Tibial artery (tissue), 4 donors: ENCODE data around the gene ASB7.

ENCODE experiments used
- DNase-seq, 2 donors: peaks; one replicate each; pipeline ENCODE4 v3.0.0-alpha.2; 2019
- H3K27ac ChIP-seq, 2 donors: fragments of 200-600 bp; sonication (generic) in 1 of 2; 1 replicate in 1 of 2; 2 replicates in 1 of 2; pipeline ENCODE4 v1.5.1; 2018 to 2019; ENCODE audit warnings: mild to moderate bottlenecking in 1 of 2
- H3K27me3 ChIP-seq, 2 donors: fragments of 200-600 bp; sonication (generic) in 1 of 2; one replicate each; pipeline versions ENCODE4 v1.5.1 to v1.6.0; 2016 to 2019
- H3K36me3 ChIP-seq, 3 donors: fragments of 200-600 bp; sonication (generic) in 2 of 3; one replicate each; pipeline ENCODE4 v1.5.1; 2016 to 2019; ENCODE audit warnings: mild to moderate bottlenecking in 2 of 3
- H3K4me1 ChIP-seq, 4 donors: fragments of 200-600 bp; sonication (generic) in 2 of 4; 1 replicate in 3 of 4; 2 replicates in 1 of 4; pipeline ENCODE4 v1.5.1; 2016 to 2019
- H3K4me3 ChIP-seq, 2 donors: fragments of 200-600 bp; sonication (generic) in 1 of 2; 1 replicate in 1 of 2; 2 replicates in 1 of 2; pipeline ENCODE4 v1.5.1; 2018 to 2019; ENCODE audit warnings: mild to moderate bottlenecking in 2 of 2
- H3K9me3 ChIP-seq, 3 donors: fragments of 200-600 bp; sonication (generic) in 1 of 3; one replicate each; pipeline ENCODE4 v1.5.1; 2016 to 2019
- intact Hi-C: fragments of 100-400 bp; cut with DNase I; formaldehyde crosslinking; loops from one replicate; pipeline ENCODE4 v1.15.0; 2023; ENCODE audit warnings: low total_unique reads
- TF ChIP-seq, protein P1 (sequence below), 2 experiments: fragments of 200-600 bp in 1 of 2; fragments of 450-650 bp in 1 of 2; IDR thresholded peaks; one replicate each; pipeline ENCODE4 v1.5.1; 2017 to 2019; ENCODE audit warnings: antibody characterized with exemption in 2 of 2, mild to moderate bottlenecking in 1 of 2, moderate library complexity in 1 of 2

Gene ASB7, protein sequence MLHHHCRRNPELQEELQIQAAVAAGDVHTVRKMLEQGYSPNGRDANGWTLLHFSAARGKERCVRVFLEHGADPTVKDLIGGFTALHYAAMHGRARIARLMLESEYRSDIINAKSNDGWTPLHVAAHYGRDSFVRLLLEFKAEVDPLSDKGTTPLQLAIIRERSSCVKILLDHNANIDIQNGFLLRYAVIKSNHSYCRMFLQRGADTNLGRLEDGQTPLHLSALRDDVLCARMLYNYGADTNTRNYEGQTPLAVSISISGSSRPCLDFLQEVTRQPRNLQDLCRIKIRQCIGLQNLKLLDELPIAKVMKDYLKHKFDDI

DNA sequence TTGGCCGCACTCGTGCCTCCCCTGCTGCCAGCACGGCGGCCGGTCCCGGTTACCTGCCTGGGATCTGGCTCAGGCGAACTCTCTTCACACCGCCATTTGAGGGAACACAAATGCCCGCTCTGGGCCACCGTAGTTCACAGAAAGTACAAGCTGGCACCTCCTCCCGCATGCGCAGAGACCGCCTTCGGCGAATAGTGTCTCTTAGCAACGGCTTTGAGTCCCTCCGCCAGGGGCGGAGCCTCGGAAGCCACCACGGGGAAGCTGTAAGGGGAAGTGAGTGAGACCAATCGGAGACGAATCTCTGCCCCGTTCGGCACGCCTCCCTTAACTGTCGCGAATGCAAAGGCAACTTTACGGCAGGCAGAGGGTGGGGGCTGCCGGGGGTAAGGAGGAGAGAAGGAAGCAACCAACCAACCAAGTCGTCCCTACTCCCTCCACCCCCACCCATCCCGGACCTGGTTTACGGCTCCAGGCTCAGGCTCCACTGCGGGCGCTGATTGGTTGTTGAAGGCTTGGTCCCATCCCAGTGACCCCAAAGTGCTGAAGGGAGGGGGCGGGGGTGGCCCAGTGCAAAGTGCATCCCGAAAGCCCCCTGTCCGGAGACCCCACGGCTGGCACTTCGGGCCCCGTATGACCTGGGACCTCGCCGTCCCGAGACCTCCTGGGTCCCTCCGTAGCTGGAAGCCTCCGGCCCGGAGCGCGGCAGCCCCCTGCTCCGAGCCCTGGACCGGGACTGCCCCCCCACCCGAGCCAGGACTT lies at the start of gene ASB7, which contains the start of gene LINS1:
TSS of gene ASB7 (plus strand) at position 526 of the 759 bp plus-strand sequence. CDS start 9,628 bp downstream, outside the sequence.
TSS of gene LINS1 (minus strand) at position 121 of the 759 bp plus-strand sequence. CDS start 21,342 bp downstream, outside the sequence.
- intact Hi-C loops = loop anchor here (5.0 to 10.0 kb wide), 2 partner anchors 255 to 677 kb away; no protein-coding TSS in a partner anchor
- Histone ChIP-seq H3K4me3 (peak within 1 kb of the TSS; percentile 71 to 77), H3K27me3 (no peaks in the 10 kb centered on the region), H3K4me1 (peaks cover 0 to 41% (median 28%) of the 10 kb centered on the region in 4 donors), H3K9me3 (no peaks in the 10 kb centered on the region), H3K27ac (peak within 1 kb of the TSS; percentile 82 to 87), H3K36me3 (peaks cover 0 to 7% (median 0%) of the 10 kb centered on the region in 3 donors)
- TF ChIP-seq, protein P1, sequence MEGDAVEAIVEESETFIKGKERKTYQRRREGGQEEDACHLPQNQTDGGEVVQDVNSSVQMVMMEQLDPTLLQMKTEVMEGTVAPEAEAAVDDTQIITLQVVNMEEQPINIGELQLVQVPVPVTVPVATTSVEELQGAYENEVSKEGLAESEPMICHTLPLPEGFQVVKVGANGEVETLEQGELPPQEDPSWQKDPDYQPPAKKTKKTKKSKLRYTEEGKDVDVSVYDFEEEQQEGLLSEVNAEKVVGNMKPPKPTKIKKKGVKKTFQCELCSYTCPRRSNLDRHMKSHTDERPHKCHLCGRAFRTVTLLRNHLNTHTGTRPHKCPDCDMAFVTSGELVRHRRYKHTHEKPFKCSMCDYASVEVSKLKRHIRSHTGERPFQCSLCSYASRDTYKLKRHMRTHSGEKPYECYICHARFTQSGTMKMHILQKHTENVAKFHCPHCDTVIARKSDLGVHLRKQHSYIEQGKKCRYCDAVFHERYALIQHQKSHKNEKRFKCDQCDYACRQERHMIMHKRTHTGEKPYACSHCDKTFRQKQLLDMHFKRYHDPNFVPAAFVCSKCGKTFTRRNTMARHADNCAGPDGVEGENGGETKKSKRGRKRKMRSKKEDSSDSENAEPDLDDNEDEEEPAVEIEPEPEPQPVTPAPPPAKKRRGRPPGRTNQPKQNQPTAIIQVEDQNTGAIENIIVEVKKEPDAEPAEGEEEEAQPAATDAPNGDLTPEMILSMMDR (IDR thresholded peaks at IDR 0.05) = no peak
- DNase-seq = peak; percentile 100

GRCh38 chr15:100553468-100553867 lies 48.9 kb upstream of the ASB7 start:
- no peaks in the 10 kb centered on the region for H3K9me3 ChIP-seq
- peaks cover 0 to 5% (median 0%) of the 10 kb centered on the region in 3 donors for H3K36me3 ChIP-seq
- H3K27ac ChIP-seq = no peak overlapping the region
- no peak overlapping the region for H3K4me3 ChIP-seq
- TF ChIP-seq, protein P1 (IDR thresholded peaks at IDR 0.05) = no peak
- H3K27me3 ChIP-seq = no peaks in the 10 kb centered on the region
- no peaks in the 10 kb centered on the region for H3K4me1 ChIP-seq
- intact Hi-C loops = no loop called here
- no peak for DNase-seq

DNA sequence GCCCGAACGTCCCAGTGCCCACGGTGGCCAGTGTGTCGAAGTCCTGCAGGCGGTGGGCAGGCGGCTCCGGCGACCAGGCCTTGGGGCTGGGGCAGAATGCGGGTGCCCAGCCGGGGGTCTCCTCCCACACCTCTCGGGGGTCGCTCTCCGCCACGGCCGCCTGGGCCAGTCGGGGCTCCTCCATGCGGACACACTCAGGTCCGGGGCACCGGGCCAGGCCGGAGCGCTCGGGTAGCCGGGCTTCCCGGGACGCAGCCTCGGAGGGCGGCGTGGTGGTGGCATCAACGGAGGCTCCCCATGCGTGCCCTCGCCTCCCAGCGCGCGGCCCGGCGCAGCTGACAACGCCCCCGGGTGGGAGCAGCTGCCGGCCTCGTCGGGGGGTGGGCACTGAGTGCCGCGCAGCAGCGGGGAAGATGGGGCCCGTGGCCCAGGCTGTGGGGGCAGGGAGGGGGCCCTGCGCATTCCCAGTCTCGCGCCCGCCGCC lies 43.6 kb upstream of the ASB7 start:
- Histone ChIP-seq H3K4me3 (no peak overlapping the region), H3K4me1 (no peaks in the 10 kb centered on the region), H3K27me3 (no peaks in the 10 kb centered on the region), H3K9me3 (no peaks in the 10 kb centered on the region), H3K36me3 (peaks cover 0 to 15% (median 0%) of the 10 kb centered on the region in 3 donors), H3K27ac (no peak overlapping the region)
- intact Hi-C loops = no loop called here
- TF ChIP-seq, protein P1 (IDR thresholded peaks at IDR 0.05) = no peak
- no peak for DNase-seq

DNA sequence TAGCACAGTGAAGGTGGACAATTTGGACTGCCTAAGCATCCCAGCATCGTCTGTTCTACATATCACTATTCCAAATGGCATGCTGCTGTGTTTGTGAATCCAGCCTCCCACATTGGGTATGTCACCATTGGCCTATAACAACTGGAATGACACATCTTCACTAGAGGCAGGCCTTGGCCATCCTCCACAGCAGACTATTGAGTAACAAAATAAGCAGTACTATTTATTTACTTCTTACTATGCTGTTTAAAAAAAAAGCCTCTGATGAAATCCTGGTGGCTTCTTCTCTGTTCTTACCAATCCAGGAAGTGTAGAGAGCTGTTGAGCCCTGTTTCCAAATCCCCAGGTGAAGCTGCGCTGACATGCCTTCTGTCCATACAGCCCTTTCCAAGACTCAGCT lies 43.1 kb upstream of the ASB7 start:
- Histone ChIP-seq H3K4me1 (no peaks in the 10 kb centered on the region), H3K36me3 (peaks cover 0 to 10% (median 0%) of the 10 kb centered on the region in 3 donors), H3K27me3 (no peaks in the 10 kb centered on the region), H3K9me3 (no peaks in the 10 kb centered on the region), H3K27ac (no peak overlapping the region), H3K4me3 (no peak overlapping the region)
- DNase-seq = peak in 1 of 2 donors; percentile 73
- intact Hi-C loops = no loop called here
- TF ChIP-seq, protein P1 (IDR thresholded peaks at IDR 0.05) = no peak

DNA sequence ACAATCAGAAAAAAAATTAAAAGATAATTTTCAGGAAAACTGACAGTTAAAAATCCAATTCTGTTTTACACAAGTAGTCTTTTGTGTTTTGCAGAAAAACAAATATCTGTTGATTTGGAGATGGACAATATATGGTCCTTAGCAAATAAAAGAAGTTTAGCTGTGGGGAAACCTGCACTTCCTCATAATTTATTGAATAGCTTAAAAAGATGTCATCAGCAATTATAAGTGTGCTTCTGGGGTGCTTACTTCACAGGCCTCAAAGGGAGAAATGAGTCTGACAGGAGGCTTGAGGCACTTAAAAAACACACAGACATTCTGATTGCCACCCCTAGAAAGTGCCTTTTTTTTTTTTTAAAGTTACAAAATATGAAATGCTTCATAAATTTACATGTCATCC lies 42.1 kb upstream of the ASB7 start:
- H3K27me3 ChIP-seq = no peaks in the 10 kb centered on the region
- H3K36me3 ChIP-seq = peaks cover 0 to 10% (median 0%) of the 10 kb centered on the region in 3 donors
- intact Hi-C loops = no loop called here
- H3K4me3 ChIP-seq = no peak overlapping the region
- no peaks in the 10 kb centered on the region for H3K4me1 ChIP-seq
- TF ChIP-seq, protein P1 (IDR thresholded peaks at IDR 0.05) = no peak
- H3K27ac ChIP-seq = no peak overlapping the region
- DNase-seq = no peak
- H3K9me3 ChIP-seq = no peaks in the 10 kb centered on the region
